Smooth muscle cell (in vitro differentiated cells): ENCODE data around the gene CCHCR1. TPM values are rescaled to one million over a fixed set of nuclear protein-coding genes. Genes with fewer than 3 reads are reported as not detected.

Experiments used
- DNase-seq: peaks from one replicate; lab custom pipeline; 2025; ENCODE audit not compliant: unreplicated experiment; lab: John Stamatoyannopoulos, UW
- H2AFZ ChIP-seq: fragments of 200-600 bp; sonication (generic); 2 replicates; pipeline ENCODE4 v1.6.0; 2016; ENCODE audit warnings: antibody characterized with exemption, low read depth, mild to moderate bottlenecking
- H3F3A ChIP-seq: fragments of 200-600 bp; sonication (generic); 2 replicates; pipeline ENCODE4 v1.6.0; 2017; ENCODE audit warnings: antibody characterized with exemption, low read depth
- H3K27ac ChIP-seq: fragments of 200-600 bp; sonication (generic); 2 replicates; pipeline ENCODE4 v1.5.1; 2016; ENCODE audit warnings: low read depth, mild to moderate bottlenecking
- H3K27me3 ChIP-seq: fragments of 200-600 bp; sonication (generic); 2 replicates; pipeline ENCODE4 v1.6.1; 2016; ENCODE audit warnings: low read depth, mild to moderate bottlenecking
- H3K36me3 ChIP-seq: fragments of 200-600 bp; sonication (generic); 2 replicates; pipeline ENCODE4 v1.5.1; 2016; ENCODE audit warnings: low read depth
- H3K4me1 ChIP-seq: fragments of 200-600 bp; sonication (generic); 2 replicates; pipeline ENCODE4 v1.5.1; 2016; ENCODE audit warnings: low read depth
- H3K4me2 ChIP-seq: fragments of 200-600 bp; sonication (generic); 2 replicates; pipeline ENCODE4 v1.6.0; 2016; ENCODE audit warnings: mild to moderate bottlenecking
- H3K4me3 ChIP-seq: fragments of 200-600 bp; sonication (generic); 2 replicates; pipeline ENCODE4 v1.5.1; 2016; ENCODE audit warnings: mild to moderate bottlenecking
- H3K79me2 ChIP-seq: fragments of 200-600 bp; sonication (generic); 2 replicates; pipeline ENCODE4 v1.6.0; 2016; ENCODE audit warnings: low read depth, mild to moderate bottlenecking
- H3K9ac ChIP-seq: fragments of 200-600 bp; sonication (generic); 2 replicates; pipeline ENCODE4 v1.6.0; 2016; ENCODE audit warnings: low read depth
- H3K9me3 ChIP-seq: fragments of 200-600 bp; sonication (generic); replicated peaks from 2 replicates; pipeline ENCODE4 v1.5.1; 2016; ENCODE audit warnings: low read depth
- H4K20me1 ChIP-seq: fragments of 200-600 bp; sonication (generic); 2 replicates; pipeline ENCODE4 v1.6.0; 2016; ENCODE audit warnings: low read depth
- WGBS: methylation state at CpG from one replicate; pipeline ENCODE4 v1.1.7; 2016; ENCODE audit warnings: low lambda C conversion rate; 5-methylcytosine and 5-hydroxymethylcytosine counted together
- polyA plus RNA-seq: library from polyadenylated mRNA; unstranded; fragments of >200 nt; fragmentation: Nextera tagmentation; extraction: Ambion mirVana; gene quantifications from 2 replicates; pipeline ENCODE4 v1.2.1, GENCODE V29; 2016
- total RNA-seq: library from RNA; depleted of rRNA; stranded (reverse); fragments of >200 nt; gene quantifications from 2 replicates; pipeline ENCODE4 v1.2.3, GENCODE V29; 2014
- TF ChIP-seq, protein P1 (sequence below): fragments of 200-600 bp; sonication (generic); IDR thresholded peaks from 2 replicates; pipeline ENCODE4 v1.5.1; 2017; ENCODE audit warnings: borderline replicate concordance, mild to moderate bottlenecking, antibody characterized with exemption; ENCODE audit not compliant: insufficient read depth, poor library complexity, severe bottlenecking

Gene CCHCR1
- total and polyA plus RNA-seq, 2 experiments from 2014 or later = 8.2 to 15.0 TPM

DNA sequence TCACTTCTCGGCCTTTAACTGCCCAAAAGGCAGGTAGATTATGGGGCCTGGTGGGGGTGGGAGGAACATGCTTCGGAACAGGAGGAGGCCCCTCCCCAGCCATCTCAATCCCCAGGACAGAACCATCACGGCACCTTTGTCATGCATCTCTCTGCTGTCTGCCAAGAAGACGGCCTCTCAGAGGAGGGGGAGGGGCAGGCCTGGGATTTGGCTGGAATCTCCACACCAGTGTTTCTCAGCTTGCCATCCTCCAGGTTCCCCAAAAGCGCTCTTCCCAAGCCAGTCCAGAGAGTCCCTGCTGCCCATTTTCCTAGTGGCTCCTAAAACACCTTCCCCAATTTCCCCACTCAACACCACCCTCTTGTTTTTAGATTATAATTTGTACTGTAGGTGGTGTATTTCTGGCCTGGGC lies 15.4 kb upstream of the CCHCR1 start:
- 62% methylated on average over 5 of the region's 5 CpGs for WGBS
- no peaks in the 10 kb centered on the region for H3K36me3 ChIP-seq

DNA sequence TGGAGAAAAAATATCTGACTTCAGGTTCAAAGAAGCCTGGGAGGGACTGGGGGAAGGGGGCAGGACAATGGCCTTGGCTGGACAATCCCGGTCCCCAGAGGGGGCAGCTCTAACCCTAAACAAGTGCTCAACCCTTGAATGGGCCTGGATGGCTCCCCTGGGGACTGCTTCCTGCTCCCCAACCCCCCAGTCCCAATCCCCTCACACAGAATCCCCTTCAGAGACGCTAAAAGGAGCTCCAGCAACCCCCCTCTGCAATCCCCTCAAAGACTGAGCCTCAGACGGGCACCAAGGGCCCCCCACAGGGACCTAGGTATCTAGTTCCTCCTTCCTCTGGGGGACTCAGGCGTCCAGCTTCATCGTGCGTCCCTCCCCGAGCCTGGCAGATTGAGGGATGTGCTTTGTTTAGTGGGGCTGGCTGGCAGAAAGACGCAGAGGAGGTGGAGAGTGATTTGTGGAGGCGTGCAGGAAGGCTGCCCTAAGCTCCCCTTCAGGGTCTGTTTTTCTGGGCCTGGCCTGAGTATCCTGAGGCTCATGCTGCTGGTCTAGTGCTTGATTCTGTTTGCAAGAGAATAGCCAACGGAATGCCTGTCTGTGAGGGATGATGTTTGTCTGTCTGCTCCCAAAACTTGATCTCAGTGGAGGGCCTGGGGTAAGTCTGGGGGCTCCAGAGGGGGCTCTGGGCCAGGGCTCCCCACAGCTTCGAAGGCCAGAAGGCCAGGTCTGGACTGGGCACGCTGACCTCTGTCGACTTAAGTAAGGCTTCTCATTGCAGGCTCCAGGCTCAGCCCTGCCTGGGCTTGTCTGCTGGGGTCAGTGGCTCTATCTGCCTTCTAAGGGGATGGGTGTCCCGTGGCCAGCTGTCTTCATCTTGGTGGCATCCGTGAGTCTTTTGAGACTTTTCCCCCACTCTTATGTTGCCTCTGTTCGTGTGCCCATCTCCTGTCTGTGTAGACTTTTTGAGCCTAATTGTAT lies 14.6 kb upstream of the CCHCR1 start:
- Histone ChIP-seq H3K9ac (no peak overlapping the region), H3K9me3 (no peaks in the 10 kb centered on the region), H4K20me1 (no peaks in the 10 kb centered on the region), H3K4me1 (peaks cover 6% of the 10 kb centered on the region), H3K79me2 (no peaks in the 10 kb centered on the region), H3K27me3 (peaks cover 27% of the 10 kb centered on the region), H3K36me3 (no peaks in the 10 kb centered on the region), H2AFZ (no peak overlapping the region), H3K27ac (no peak overlapping the region), H3K4me2 (no peak overlapping the region), H3K4me3 (no peak overlapping the region), H3F3A (no peaks in the 10 kb centered on the region)
- DNase-seq = no peak
- TF ChIP-seq, protein P1, sequence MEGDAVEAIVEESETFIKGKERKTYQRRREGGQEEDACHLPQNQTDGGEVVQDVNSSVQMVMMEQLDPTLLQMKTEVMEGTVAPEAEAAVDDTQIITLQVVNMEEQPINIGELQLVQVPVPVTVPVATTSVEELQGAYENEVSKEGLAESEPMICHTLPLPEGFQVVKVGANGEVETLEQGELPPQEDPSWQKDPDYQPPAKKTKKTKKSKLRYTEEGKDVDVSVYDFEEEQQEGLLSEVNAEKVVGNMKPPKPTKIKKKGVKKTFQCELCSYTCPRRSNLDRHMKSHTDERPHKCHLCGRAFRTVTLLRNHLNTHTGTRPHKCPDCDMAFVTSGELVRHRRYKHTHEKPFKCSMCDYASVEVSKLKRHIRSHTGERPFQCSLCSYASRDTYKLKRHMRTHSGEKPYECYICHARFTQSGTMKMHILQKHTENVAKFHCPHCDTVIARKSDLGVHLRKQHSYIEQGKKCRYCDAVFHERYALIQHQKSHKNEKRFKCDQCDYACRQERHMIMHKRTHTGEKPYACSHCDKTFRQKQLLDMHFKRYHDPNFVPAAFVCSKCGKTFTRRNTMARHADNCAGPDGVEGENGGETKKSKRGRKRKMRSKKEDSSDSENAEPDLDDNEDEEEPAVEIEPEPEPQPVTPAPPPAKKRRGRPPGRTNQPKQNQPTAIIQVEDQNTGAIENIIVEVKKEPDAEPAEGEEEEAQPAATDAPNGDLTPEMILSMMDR = no peak
- WGBS = 36% methylated on average over 16 of the region's 16 CpGs

More for the DNA sequence above, 15.4 kb upstream of the CCHCR1 start:
- peaks cover 6% of the 10 kb centered on the region for H3K4me1 ChIP-seq
- no peak overlapping the region for H3K9ac ChIP-seq
- no peak for DNase-seq
- H3K4me2 ChIP-seq = no peak overlapping the region
- H3K4me3 ChIP-seq = no peak overlapping the region
- no peak overlapping the region for H2AFZ ChIP-seq
- no peaks in the 10 kb centered on the region for H3K9me3 ChIP-seq
- H3K27me3 ChIP-seq = peaks cover 27% of the 10 kb centered on the region
- no peaks in the 10 kb centered on the region for H3F3A ChIP-seq
- no peaks in the 10 kb centered on the region for H4K20me1 ChIP-seq
- TF ChIP-seq, protein P1 = no peak
- no peak overlapping the region for H3K27ac ChIP-seq
- no peaks in the 10 kb centered on the region for H3K79me2 ChIP-seq

DNA sequence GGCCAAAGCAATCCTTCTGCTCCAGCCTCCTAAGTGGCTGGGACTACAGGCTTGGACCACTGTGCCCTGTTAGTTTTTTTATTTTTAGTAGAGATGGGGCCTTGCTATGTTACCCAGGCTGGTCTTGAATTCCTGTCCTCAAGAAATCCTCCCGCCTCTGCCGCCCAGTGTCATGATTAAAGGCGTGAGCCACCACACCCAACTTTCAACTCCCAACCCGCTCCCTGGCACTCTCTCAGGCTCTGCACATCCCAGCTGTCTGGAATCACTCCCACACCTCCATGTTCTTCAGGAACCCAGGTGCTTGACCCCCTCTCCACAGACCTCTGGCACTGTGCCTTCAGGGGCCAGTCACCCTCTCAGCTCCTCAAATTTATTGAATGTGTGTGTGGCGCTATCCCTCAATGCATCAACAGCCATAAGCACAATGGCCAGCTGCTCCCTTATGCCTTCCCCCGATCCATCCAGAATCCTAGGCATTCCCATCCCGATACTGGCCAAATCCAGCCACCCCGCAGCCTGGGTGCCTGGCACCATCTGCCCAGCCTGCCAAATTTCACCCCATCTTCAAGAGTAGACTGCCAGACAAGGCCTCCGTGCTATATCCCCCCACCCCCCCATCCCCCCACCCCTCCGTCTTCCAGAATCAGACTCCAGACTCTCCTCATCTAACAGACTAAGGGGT lies 13.5 kb upstream of the CCHCR1 start:
- H3K27me3 ChIP-seq = peaks cover 27% of the 10 kb centered on the region
- no peaks in the 10 kb centered on the region for H3K36me3 ChIP-seq
- no peaks in the 10 kb centered on the region for H3F3A ChIP-seq
- WGBS = 77% methylated on average over 10 of the region's 10 CpGs
- H3K4me1 ChIP-seq = peaks cover 6% of the 10 kb centered on the region
- no peaks in the 10 kb centered on the region for H4K20me1 ChIP-seq
- H3K27ac ChIP-seq = no peak overlapping the region
- H2AFZ ChIP-seq = no peak overlapping the region
- H3K9me3 ChIP-seq = no peaks in the 10 kb centered on the region
- no peaks in the 10 kb centered on the region for H3K79me2 ChIP-seq
- no peak overlapping the region for H3K9ac ChIP-seq
- TF ChIP-seq, protein P1 = no peak
- DNase-seq = no peak
- no peak overlapping the region for H3K4me2 ChIP-seq
- H3K4me3 ChIP-seq = no peak overlapping the region
